ENCODE measurements around the gene PPP1CA.

PPP1CA gene

DNA sequence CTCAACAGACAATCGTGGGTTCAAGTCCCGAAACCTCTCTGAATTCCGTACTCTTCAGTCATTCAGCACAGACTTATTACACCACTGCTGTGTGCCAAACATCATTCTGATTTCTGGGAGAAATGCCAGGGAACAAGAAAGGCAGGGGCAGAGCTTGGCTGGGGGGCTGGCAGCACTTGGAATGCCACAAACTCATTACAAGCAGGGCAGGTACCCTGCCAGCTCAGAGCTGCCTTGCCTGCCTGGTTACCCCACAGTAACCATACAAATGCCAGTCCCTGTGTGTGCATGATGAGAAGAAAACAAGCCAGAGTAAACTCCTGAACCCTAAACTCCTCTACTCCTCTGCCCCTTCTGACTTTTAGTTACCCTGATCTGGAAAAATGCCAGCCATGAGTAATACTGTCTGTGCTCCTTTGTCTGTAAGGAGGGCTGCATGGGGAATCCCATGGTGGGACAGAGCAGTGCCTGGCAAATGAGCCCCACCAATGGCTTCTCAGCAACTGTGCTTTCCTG lies 16.7 kb downstream of the PPP1CA start:
- Histone ChIP-seq H3K27ac (ENCODE audit: insufficient read depth in 1 of 2, low read depth in 1 of 2, low read length in 2 of 2, poor library complexity in 1 of 2, severe bottlenecking in 2 of 2) (no peak overlapping the region), H3K27me3 (replicated peaks in 2 of 5; ENCODE audit: control insufficient read depth in 4 of 5, insufficient read depth in 5 of 5, low read length in 4 of 5) (no peaks in the 10 kb centered on the region), H3K9me3 (ENCODE audit: control extremely low read depth in 1 of 5, control insufficient read depth in 4 of 5, insufficient read depth in 2 of 5, low read depth in 1 of 5, low read length in 4 of 5) (no peaks in the 10 kb centered on the region), H3K36me3 (ENCODE audit: control insufficient read depth in 4 of 4, insufficient read depth in 4 of 4, low read length in 3 of 4) (no peaks in the 10 kb centered on the region), H3K4me3 (ENCODE audit: control insufficient read depth in 1 of 7, extremely low read depth in 1 of 7, insufficient read depth in 4 of 7, low read depth in 2 of 7, low read length in 6 of 7) (no peak overlapping the region), H3K4me1 (ENCODE audit: control extremely low read depth in 1 of 4, control insufficient read depth in 4 of 4, insufficient read depth in 4 of 4, low read length in 3 of 4) (peaks cover 0 to 31% (median 18%) of the 10 kb centered on the region in 4 experiments)
- DNase-seq: peak in 1 of 3 donors; percentile 38
- 100% methylated on average over 2 of the region's 3 CpGs for WGBS (ENCODE audit: insufficient coverage)
- ChIA-PET CTCF (interaction anchor here (1.1 to 25.8 kb wide), 6 partner anchors 15 to 123 kb away, joined by 3 to 892 read pairs (median 7); partner anchors contain the start of gene POLD4), POLR2A (interaction anchor here (0.8 kb wide), 1 partner anchor 24 kb away, joined by 5 read pairs; no protein-coding TSS in a partner anchor)

DNA sequence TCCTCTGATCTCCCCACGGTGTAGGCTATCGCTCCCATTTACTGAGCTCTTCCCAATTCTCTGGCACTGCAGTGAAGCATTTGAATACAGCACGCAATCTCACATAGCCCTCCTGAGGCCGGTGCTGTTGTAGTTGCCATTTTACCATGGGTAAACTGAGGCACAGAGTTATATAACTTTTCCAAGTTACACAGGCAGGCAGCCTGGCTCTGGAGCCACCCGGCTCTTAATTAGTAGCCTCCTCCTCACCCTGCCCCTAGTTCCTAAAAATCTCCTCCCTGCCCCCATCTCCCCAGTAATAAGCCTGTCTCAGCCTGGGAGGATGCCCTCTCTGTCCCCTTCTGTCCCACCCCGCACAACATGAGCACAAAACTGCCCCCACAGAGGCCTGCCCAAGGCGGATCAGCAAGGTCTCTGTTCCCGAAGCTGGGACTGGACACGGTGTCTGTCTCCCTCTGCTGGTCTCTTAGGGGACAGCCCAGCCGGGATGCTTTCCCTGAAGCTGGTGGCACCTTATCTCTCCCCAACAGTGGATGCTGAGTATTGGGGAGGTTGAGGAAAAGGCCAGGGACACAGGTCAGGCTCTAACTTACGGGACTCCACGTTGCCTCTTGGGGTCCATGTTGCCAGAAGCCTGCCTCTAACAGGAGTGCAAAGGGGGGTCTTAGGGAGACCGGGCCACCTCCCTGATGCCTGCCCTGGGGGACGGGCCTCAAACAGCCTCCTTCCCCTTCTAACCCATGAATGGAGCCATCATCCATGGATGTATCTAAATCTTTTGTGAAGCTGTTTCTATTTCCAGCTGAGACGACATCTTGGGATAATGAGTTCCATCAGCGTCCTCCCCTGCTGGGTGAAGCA lies 19.2 kb downstream of the PPP1CA start:
- H3K4me1 ChIP-seq (ENCODE audit: control extremely low read depth in 1 of 4, control insufficient read depth in 4 of 4, insufficient read depth in 4 of 4, low read length in 3 of 4): peaks cover 0 to 46% (median 29%) of the 10 kb centered on the region in 4 experiments
- ChIA-PET CTCF (interaction anchor here (0.7 to 25.8 kb wide), 26 partner anchors 9 to 302 kb away, joined by 3 to 892 read pairs (median 4); partner anchors contain the start of genes CLCF1, POLD4, PPP1CA and RAD9A), POLR2A (interaction anchor here (0.7 to 2.0 kb wide), 2 partner anchors 29 kb away, joined by 3 to 10 read pairs; partner anchors contain the start of gene POLD4)
- no peaks in the 10 kb centered on the region for H3K9me3 ChIP-seq (ENCODE audit: control extremely low read depth in 1 of 5, control insufficient read depth in 4 of 5, insufficient read depth in 2 of 5, low read depth in 1 of 5, low read length in 4 of 5)
- H3K27ac ChIP-seq (ENCODE audit: insufficient read depth in 1 of 2, low read depth in 1 of 2, low read length in 2 of 2, poor library complexity in 1 of 2, severe bottlenecking in 2 of 2): no peak overlapping the region
- H3K4me3 ChIP-seq (ENCODE audit: control insufficient read depth in 1 of 7, extremely low read depth in 1 of 7, insufficient read depth in 4 of 7, low read depth in 2 of 7, low read length in 6 of 7): no peak overlapping the region
- 51% methylated on average over 13 of the region's 16 CpGs for WGBS (ENCODE audit: insufficient coverage)
- H3K27me3 ChIP-seq (replicated peaks in 2 of 5; ENCODE audit: control insufficient read depth in 4 of 5, insufficient read depth in 5 of 5, low read length in 4 of 5): no peaks in the 10 kb centered on the region
- H3K36me3 ChIP-seq (ENCODE audit: control insufficient read depth in 4 of 4, insufficient read depth in 4 of 4, low read length in 3 of 4): no peaks in the 10 kb centered on the region
- peak; percentile 70 to 82 (median 73) for DNase-seq

DNA sequence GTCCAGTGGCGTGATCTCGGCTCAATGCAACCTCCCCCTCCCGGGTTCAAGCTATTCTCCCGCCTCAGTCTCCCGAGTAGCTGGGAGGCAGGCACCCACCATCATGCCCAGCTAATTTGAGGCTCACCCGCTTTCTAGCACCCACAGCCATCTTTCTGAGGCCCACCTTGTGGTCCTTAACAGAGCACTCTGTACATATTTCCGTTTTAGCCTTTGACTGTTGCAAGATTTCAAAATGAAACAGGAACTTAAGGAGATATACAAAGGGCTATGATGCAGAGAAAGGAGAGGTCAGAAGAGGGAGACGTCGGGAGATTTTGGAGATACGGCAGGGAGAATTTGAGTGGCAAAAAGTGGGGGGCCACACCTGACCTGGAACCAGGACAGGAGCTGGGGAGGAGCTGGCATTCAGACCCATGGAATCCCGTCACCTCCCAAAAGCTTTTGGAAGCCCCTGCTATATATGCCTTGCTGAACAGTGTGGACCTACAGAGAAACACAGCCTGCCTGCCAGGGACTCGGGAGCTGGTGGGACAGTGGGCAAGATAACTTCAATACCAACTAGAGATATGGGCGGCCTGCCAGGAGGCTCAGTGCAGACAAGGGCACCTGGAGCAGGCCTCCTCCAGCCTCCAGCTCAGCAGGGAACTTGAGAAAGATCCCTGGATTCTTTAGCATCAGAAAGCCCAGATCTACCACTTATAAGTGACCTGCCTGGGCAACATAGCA lies 20.2 kb downstream of the PPP1CA start:
- peak overlapping the region in 1 of 2 experiments; percentile 19 for H3K27ac ChIP-seq (ENCODE audit: insufficient read depth in 1 of 2, low read depth in 1 of 2, low read length in 2 of 2, poor library complexity in 1 of 2, severe bottlenecking in 2 of 2)
- POLR2A ChIA-PET: interaction anchor here (0.6 to 2.0 kb wide), 2 partner anchors 24 to 28 kb away, joined by 4 to 10 read pairs; partner anchors contain the start of gene POLD4
- no peaks in the 10 kb centered on the region for H3K9me3 ChIP-seq (ENCODE audit: control extremely low read depth in 1 of 5, control insufficient read depth in 4 of 5, insufficient read depth in 2 of 5, low read depth in 1 of 5, low read length in 4 of 5)
- peaks cover 0 to 39% (median 28%) of the 10 kb centered on the region in 4 experiments for H3K4me1 ChIP-seq (ENCODE audit: control extremely low read depth in 1 of 4, control insufficient read depth in 4 of 4, insufficient read depth in 4 of 4, low read length in 3 of 4)
- peak in 2 of 3 donors; percentile 59 to 61 for DNase-seq
- no peaks in the 10 kb centered on the region for H3K36me3 ChIP-seq (ENCODE audit: control insufficient read depth in 4 of 4, insufficient read depth in 4 of 4, low read length in 3 of 4)
- WGBS (ENCODE audit: insufficient coverage): 50% methylated on average over 12 of the region's 13 CpGs
- CTCF ChIA-PET: interaction anchor here (0.7 to 25.8 kb wide), 24 partner anchors 8 to 301 kb away, joined by 3 to 892 read pairs (median 4); partner anchors contain the start of genes CLCF1, POLD4 and PPP1CA
- peak overlapping the region in 2 of 7 experiments; percentile 8 to 57 for H3K4me3 ChIP-seq (ENCODE audit: control insufficient read depth in 1 of 7, extremely low read depth in 1 of 7, insufficient read depth in 4 of 7, low read depth in 2 of 7, low read length in 6 of 7)
- H3K27me3 ChIP-seq (replicated peaks in 2 of 5; ENCODE audit: control insufficient read depth in 4 of 5, insufficient read depth in 5 of 5, low read length in 4 of 5): no peaks in the 10 kb centered on the region

DNA sequence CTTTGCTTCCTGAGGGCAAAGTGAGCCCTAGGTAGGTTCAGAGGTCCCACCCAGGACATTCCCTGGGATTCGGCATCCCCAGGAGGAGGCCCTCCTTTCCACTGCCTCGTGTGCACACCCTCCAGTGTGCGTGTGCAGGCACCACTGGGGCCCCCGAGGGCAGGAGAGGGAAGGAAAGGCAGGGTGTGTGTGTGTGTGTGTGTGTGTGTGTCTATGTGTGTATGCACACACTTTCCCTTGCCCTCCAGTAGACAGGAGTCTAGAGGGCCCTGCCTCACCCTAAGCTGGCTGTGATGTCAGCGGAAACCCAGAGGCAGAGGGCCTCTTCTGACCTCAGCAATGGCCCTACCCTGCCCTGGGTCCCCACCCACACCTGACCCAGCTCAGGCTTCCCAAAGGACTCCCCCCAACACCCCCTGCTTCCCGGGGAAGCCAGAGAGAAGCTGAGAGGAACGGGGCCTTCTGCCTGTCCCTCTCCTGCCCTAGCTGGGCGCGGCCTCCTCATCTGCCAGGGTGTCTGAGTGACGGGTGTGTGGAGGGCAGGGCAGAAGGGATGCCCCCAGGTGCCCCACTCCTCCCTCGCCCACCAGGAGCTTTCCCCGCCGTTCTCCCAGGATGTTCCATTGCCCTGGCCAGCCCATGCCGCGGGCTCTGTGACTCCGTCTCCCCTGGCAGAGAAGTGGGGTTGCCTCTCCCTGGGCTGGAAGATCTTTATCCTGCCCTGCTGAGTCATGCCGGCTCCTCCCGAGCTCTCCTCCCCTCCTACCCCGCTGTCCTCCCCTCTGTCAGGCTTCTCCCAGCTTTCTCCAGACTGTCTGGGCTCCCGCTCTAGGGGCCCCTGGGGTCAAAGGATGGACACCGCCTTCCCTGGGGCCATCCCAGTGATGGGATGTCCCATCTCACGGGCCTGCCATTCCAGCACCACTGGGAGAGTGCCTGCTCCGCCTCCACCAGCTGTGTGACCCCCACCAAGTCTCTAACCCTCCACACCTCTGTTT lies 22.3 kb downstream of the PPP1CA start:
- ChIA-PET CTCF (interaction anchor here (0.8 to 25.8 kb wide), 9 partner anchors 9 to 288 kb away, joined by 3 to 892 read pairs (median 8); partner anchors contain the start of genes POLD4 and PPP1CA), POLR2A (no interaction called here)
- Histone ChIP-seq H3K4me3 (ENCODE audit: control insufficient read depth in 1 of 7, extremely low read depth in 1 of 7, insufficient read depth in 4 of 7, low read depth in 2 of 7, low read length in 6 of 7) (no peak overlapping the region), H3K4me1 (ENCODE audit: control extremely low read depth in 1 of 4, control insufficient read depth in 4 of 4, insufficient read depth in 4 of 4, low read length in 3 of 4) (peaks cover 0 to 47% (median 38%) of the 10 kb centered on the region in 4 experiments), H3K36me3 (ENCODE audit: control insufficient read depth in 4 of 4, insufficient read depth in 4 of 4, low read length in 3 of 4) (no peaks in the 10 kb centered on the region), H3K27me3 (replicated peaks in 2 of 5; ENCODE audit: control insufficient read depth in 4 of 5, insufficient read depth in 5 of 5, low read length in 4 of 5) (peaks cover 0 to 6% (median 0%) of the 10 kb centered on the region in 5 experiments), H3K9me3 (ENCODE audit: control extremely low read depth in 1 of 5, control insufficient read depth in 4 of 5, insufficient read depth in 2 of 5, low read depth in 1 of 5, low read length in 4 of 5) (no peaks in the 10 kb centered on the region), H3K27ac (ENCODE audit: insufficient read depth in 1 of 2, low read depth in 1 of 2, low read length in 2 of 2, poor library complexity in 1 of 2, severe bottlenecking in 2 of 2) (no peak overlapping the region)
- DNase-seq: no peak
- 63% methylated on average over 12 of the region's 23 CpGs for WGBS (ENCODE audit: insufficient coverage)

DNA sequence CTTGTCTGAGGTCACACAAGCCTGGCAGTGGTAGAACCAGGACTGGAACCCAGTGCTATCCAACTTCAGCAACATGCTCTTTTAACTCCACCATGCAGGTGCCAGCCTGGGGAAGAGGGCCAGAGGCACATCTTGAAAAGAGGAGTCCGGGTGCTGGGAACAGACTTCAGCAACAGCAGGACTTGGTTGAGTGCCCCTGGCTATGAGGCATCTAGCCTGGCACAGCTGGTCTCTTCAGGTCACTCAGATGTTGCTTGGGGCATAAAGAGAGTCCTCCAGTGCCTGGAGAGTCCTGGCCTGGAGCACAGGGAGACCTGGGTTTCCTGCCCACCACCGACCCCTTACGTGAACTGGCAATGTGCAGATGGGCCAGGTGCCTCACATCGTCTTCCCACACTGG lies 23.1 kb downstream of the PPP1CA start:
- peaks cover 0 to 55% (median 46%) of the 10 kb centered on the region in 4 experiments for H3K4me1 ChIP-seq (ENCODE audit: control extremely low read depth in 1 of 4, control insufficient read depth in 4 of 4, insufficient read depth in 4 of 4, low read length in 3 of 4)

More for the DNA sequence above, 23.1 kb downstream of the PPP1CA start:
- WGBS (ENCODE audit: insufficient coverage): 93% methylated on average over 4 of the region's 4 CpGs
- POLR2A ChIA-PET: no interaction called here
- H3K9me3 ChIP-seq (ENCODE audit: control extremely low read depth in 1 of 5, control insufficient read depth in 4 of 5, insufficient read depth in 2 of 5, low read depth in 1 of 5, low read length in 4 of 5): no peaks in the 10 kb centered on the region
- H3K27ac ChIP-seq (ENCODE audit: insufficient read depth in 1 of 2, low read depth in 1 of 2, low read length in 2 of 2, poor library complexity in 1 of 2, severe bottlenecking in 2 of 2): no peak overlapping the region
- CTCF ChIA-PET: interaction anchor here (0.8 to 25.8 kb wide), 9 partner anchors 8 to 287 kb away, joined by 3 to 892 read pairs (median 11); partner anchors contain the start of genes POLD4 and PPP1CA
- no peaks in the 10 kb centered on the region for H3K36me3 ChIP-seq (ENCODE audit: control insufficient read depth in 4 of 4, insufficient read depth in 4 of 4, low read length in 3 of 4)
- H3K27me3 ChIP-seq (replicated peaks in 2 of 5; ENCODE audit: control insufficient read depth in 4 of 5, insufficient read depth in 5 of 5, low read length in 4 of 5): peaks cover 0 to 9% (median 0%) of the 10 kb centered on the region in 5 experiments
- DNase-seq: no peak
- no peak overlapping the region for H3K4me3 ChIP-seq (ENCODE audit: control insufficient read depth in 1 of 7, extremely low read depth in 1 of 7, insufficient read depth in 4 of 7, low read depth in 2 of 7, low read length in 6 of 7)
